Type B pancreatic cell (in vitro differentiated cells): ENCODE measurements around the gene CDC37L1. TPM values are rescaled to one million over a fixed set of nuclear protein-coding genes. Genes with fewer than 3 reads are reported as not detected.
A peak's percentile ranks its signal among the peaks of the same experiment; 100 is the strongest.
"Not testable (repeated sequence)": the region's sequence is repeated elsewhere in the genome, so short reads cannot be mapped to it uniquely, and the experiment has no call there.

Experiments
- DNase-seq: peaks from one replicate; pipeline ENCODE4 v3.0.0; 2021; ENCODE audit warnings: mixed read lengths; ENCODE audit not compliant: unreplicated experiment; ENCODE audit errors: extremely low spot score
- H3K27ac Mint-ChIP-seq: 2 replicates; pipeline ENCODE4 v1.8.0; 2021; ENCODE audit warnings: mild to moderate bottlenecking, mixed read lengths
- H3K27me3 Mint-ChIP-seq: 2 replicates; pipeline ENCODE4 v1.8.0; 2021; ENCODE audit warnings: mixed read lengths
- H3K36me3 Mint-ChIP-seq: 2 replicates; pipeline ENCODE4 v1.8.0; 2021; ENCODE audit warnings: mixed read lengths
- H3K4me1 Mint-ChIP-seq: one replicate; pipeline ENCODE4 v1.8.0; 2021; ENCODE audit warnings: mixed read lengths; ENCODE audit not compliant: unreplicated experiment
- H3K4me3 Mint-ChIP-seq: 2 replicates; pipeline ENCODE4 v1.8.0; 2021; ENCODE audit warnings: mild to moderate bottlenecking, mixed read lengths
- H3K9me3 Mint-ChIP-seq: 2 replicates; pipeline ENCODE4 v1.8.0; 2021; ENCODE audit warnings: mixed read lengths
- total RNA-seq: library from RNA; stranded (reverse); gene quantifications from 2 replicates; pipeline ENCODE4 v1.2.1, GENCODE V29; 2021; ENCODE audit warnings: low replicate concordance
- TF ChIP-seq, protein P1 (sequence below): fragments of 200-600 bp; sonication (generic); conservative IDR thresholded peaks from 2 replicates; pipeline ENCODE4 v1.5.0; 2021; ENCODE audit warnings: antibody characterized with exemption, mild to moderate bottlenecking

CDC37L1 gene
- total RNA-seq, 1 donor from 2014 or later, result 13.2 TPM

DNA sequence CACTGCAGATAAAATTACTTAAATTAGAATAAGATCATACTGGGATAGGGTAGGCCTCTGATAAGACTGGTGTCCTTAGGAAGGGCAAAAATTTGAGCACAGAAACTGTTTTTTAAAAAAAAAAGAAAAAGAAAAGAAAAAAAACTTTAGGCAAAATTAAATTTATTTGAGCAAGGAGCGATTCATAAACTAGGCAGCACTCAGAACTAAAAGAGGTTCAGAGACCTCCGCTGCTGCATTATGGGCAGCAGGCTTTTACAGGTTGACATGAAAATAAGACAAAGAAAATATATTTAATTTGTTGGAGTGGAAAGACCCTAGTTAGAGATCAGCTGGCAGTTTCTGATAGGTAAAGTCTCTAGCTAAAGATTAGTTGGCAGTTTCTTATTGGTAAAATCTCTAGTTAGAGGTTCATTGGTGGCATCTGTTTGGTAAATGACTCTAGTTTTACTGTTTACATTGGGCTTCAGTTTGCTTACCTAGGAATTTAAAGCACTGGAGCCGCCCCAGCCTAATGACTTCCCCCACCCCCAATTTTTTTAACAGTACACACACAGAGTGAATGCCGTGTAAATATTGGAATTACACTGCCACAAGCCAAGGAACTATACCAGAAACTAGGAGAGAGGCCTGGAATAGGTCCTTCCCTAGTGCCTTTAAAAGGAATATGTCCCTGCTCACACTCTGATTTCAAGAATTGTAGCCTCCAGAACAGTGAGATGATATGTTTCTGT lies 21.8 kb upstream of the CDC37L1 start:
- H3K4me3 Mint-ChIP-seq, result no peak overlapping the region
- peaks cover 3% of the 10 kb centered on the region for H3K27me3 Mint-ChIP-seq
- no peaks in the 10 kb centered on the region for H3K9me3 Mint-ChIP-seq
- DNase-seq, result no peak
- TF ChIP-seq, protein P1, sequence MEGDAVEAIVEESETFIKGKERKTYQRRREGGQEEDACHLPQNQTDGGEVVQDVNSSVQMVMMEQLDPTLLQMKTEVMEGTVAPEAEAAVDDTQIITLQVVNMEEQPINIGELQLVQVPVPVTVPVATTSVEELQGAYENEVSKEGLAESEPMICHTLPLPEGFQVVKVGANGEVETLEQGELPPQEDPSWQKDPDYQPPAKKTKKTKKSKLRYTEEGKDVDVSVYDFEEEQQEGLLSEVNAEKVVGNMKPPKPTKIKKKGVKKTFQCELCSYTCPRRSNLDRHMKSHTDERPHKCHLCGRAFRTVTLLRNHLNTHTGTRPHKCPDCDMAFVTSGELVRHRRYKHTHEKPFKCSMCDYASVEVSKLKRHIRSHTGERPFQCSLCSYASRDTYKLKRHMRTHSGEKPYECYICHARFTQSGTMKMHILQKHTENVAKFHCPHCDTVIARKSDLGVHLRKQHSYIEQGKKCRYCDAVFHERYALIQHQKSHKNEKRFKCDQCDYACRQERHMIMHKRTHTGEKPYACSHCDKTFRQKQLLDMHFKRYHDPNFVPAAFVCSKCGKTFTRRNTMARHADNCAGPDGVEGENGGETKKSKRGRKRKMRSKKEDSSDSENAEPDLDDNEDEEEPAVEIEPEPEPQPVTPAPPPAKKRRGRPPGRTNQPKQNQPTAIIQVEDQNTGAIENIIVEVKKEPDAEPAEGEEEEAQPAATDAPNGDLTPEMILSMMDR, result no peak
- H3K4me1 Mint-ChIP-seq, result peaks cover 6% of the 10 kb centered on the region
- no peaks in the 10 kb centered on the region for H3K36me3 Mint-ChIP-seq
- H3K27ac Mint-ChIP-seq, result no peak overlapping the region

DNA sequence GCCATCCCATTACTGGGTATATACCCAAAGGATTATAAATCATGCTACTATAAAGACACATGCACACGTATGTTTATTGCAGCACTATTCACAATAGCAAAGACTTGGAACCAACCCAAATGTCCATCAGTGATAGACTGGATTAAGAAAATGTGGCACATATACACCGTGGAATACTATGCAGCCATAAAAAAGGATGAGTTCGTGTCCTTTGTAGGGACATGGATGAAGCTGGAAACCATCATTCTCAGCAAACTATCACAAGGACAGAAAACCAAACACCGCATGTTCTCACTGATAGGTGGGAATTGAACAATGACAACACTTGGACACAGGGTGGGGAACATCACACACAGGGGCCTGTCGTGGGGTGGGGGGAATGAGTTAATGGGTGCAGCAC lies 18.7 kb upstream of the CDC37L1 start:
- H3K27ac Mint-ChIP-seq, H3K9me3 Mint-ChIP-seq, DNase-seq, H3K27me3 Mint-ChIP-seq, H3K4me3 Mint-ChIP-seq, H3K36me3 Mint-ChIP-seq: not testable (repeated sequence)
- peaks cover 25% of the 10 kb centered on the region for H3K4me1 Mint-ChIP-seq

DNA sequence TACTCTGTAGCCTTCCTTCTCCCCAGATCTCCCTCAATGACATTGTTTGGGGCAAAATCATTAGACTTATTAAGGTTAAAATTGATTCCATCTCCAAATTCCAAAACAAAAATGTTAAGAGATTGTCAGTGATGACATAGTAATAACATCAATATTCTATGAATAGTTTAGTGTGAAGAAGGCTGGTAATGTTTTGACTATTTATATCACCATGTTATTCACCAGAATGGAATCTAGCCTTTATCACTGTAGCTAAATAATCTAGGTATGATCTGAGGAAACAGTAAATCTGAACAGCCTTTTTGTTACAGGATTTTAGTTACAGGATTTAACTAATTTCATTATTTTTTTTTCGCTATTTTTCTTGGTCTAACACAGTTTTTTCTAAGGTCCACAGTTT lies 18.2 kb upstream of the CDC37L1 start:
- no peak for DNase-seq
- H3K27me3 Mint-ChIP-seq, result peaks cover 3% of the 10 kb centered on the region
- no peaks in the 10 kb centered on the region for H3K36me3 Mint-ChIP-seq
- H3K4me3 Mint-ChIP-seq, result peak overlapping the region; percentile 90
- H3K4me1 Mint-ChIP-seq, result peaks cover 30% of the 10 kb centered on the region
- TF ChIP-seq, protein P1, result no peak
- H3K9me3 Mint-ChIP-seq, result no peaks in the 10 kb centered on the region
- H3K27ac Mint-ChIP-seq, result no peak overlapping the region

DNA sequence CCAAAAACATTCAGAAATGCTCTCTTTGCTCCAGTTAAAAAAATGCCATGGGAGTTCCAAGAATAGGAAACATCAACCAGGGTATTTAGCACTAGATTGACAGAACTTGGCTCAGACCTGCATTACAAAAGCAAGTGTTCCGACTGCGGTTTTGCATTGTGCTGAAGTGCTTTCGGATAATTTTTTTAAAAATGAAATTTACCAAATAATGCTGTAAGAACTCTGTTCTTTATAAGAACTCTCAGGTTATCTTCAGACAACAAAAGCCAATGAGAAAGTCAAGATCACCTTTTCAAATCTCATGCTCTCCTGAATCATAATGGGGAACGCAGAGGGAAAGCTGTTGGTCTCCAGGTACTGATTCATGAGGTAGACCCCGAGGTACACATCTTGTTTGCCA lies 17.8 kb upstream of the CDC37L1 start:
- H3K27me3 Mint-ChIP-seq, result peaks cover 3% of the 10 kb centered on the region
- H3K27ac Mint-ChIP-seq, result peak overlapping the region; percentile 77
- H3K36me3 Mint-ChIP-seq, result no peaks in the 10 kb centered on the region
- no peak for DNase-seq
- H3K4me3 Mint-ChIP-seq, result peak overlapping the region; percentile 90
- H3K9me3 Mint-ChIP-seq, result no peaks in the 10 kb centered on the region
- H3K4me1 Mint-ChIP-seq, result peaks cover 34% of the 10 kb centered on the region
- TF ChIP-seq, protein P1, result no peak

DNA sequence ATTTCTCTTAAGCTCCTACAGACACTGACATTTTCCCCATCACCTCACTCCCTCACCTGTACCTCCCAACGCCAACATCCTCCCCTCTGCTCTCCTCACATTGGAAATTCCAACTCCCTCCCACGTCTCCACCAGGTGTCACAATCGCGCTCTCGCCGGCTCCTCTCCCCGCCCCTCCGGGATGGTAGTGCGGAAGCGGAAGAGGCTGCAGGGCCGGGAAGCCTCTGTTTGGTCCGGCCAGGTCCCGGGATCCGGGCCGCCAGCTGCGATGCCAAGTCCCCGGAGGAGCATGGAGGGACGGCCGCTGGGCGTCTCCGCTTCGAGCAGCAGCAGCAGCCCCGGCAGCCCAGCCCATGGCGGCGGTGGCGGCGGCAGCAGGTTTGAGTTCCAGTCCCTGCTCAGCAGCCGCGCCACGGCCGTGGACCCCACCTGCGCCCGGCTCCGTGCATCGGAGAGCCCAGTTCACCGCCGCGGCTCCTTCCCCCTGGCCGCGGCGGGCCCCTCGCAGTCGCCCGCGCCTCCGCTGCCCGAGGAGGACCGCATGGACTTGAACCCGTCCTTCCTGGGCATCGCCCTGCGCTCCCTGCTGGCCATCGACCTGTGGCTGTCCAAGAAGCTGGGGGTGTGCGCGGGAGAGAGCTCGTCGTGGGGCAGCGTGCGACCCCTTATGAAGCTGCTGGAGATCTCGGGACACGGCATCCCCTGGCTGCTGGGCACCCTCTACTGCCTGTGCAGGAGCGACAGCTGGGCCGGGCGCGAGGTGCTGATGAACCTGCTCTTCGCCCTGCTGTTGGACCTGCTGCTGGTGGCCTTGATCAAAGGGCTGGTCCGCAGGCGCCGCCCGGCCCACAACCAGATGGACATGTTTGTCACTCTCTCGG lies 17.0 kb upstream of the CDC37L1 start, which contains the start of gene PLPP6:
PLPP6 (plus strand) TSS at position 187 of the 881 bp plus-strand sequence; CDS start at position 269, 82 bp downstream.
- Mint-ChIP-seq H3K27ac (peak within 1 kb of the TSS; percentile 93), H3K4me3 (peak within 1 kb of the TSS; percentile 90), H3K27me3 (peaks cover 3% of the 10 kb centered on the region), H3K4me1 (peaks cover 37% of the 10 kb centered on the region), H3K9me3 (no peaks in the 10 kb centered on the region), H3K36me3 (no peaks in the 10 kb centered on the region)
- DNase-seq, result peak; percentile 87
- TF ChIP-seq, protein P1, result peak; percentile 58
